ENCODE results near the gene HK1. TPM values are rescaled to one million over a fixed set of nuclear protein-coding genes. Genes with fewer than 3 reads are reported as not detected.

HK1 gene
- total and polyA plus RNA-seq, 2 experiments from 2014 or later, result 31.1 to 42.5 TPM

GRCh38 chr10:69318867-69319727 is 40.8 kb downstream of the HK1 start:
- Histone ChIP-seq H3K36me3 (replicated peaks; ENCODE audit: insufficient read depth, low read depth) (no peaks in the 10 kb centered on the region), H4K20me1 (ENCODE audit: insufficient read depth, poor library complexity, severe bottlenecking) (peaks cover 13% of the 10 kb centered on the region), H3K9me3 (ENCODE audit: low read depth) (no peaks in the 10 kb centered on the region), H3K4me3 (peak overlapping the region; percentile 98), H2AFZ (peak overlapping the region; percentile 72), H3K4me1 (ENCODE audit: insufficient read depth) (peaks cover 38% of the 10 kb centered on the region), H3K27me3 (no peaks in the 10 kb centered on the region), H3K79me2 (peaks cover 53% of the 10 kb centered on the region), H3K27ac (peak overlapping the region; percentile 79), H3K4me2 (peak overlapping the region; percentile 92), H3K9me2 (replicated peaks; ENCODE audit: insufficient read depth) (no peaks in the 10 kb centered on the region)
- WGBS (ENCODE audit: low lambda C conversion rate, missing lambda C conversion rate), result under 1% methylated on average over 60 of the region's 73 CpGs
- peak; percentile 71 for DNase-seq (ENCODE audit: low spot score)
- no peak for TF ChIP-seq EZH2 (IDR thresholded peaks at IDR 0.05; ENCODE audit: borderline replicate concordance)

- Histone ChIP-seq H3K27me3 (no peaks in the 10 kb centered on the region), H2AFZ (no peak overlapping the region), H3K27ac (peak overlapping the region; percentile 68), H4K20me1 (ENCODE audit: insufficient read depth, poor library complexity, severe bottlenecking) (peaks cover 17% of the 10 kb centered on the region), H3K4me2 (peak overlapping the region; percentile 92), H3K4me1 (ENCODE audit: insufficient read depth) (peaks cover 37% of the 10 kb centered on the region), H3K9me3 (ENCODE audit: low read depth) (no peaks in the 10 kb centered on the region), H3K79me2 (peaks cover 61% of the 10 kb centered on the region), H3K9me2 (replicated peaks; ENCODE audit: insufficient read depth) (no peaks in the 10 kb centered on the region), H3K4me3 (peak overlapping the region; percentile 98), H3K36me3 (replicated peaks; ENCODE audit: insufficient read depth, low read depth) (no peaks in the 10 kb centered on the region)
- TF ChIP-seq EZH2 (IDR thresholded peaks at IDR 0.05; ENCODE audit: borderline replicate concordance) (no peak), EZH2phosphoT487 (IDR thresholded peaks at IDR 0.05; ENCODE audit: low read depth, severe bottlenecking, unreplicated experiment) (no peak), CTCF (IDR thresholded peaks at IDR 0.05; ENCODE audit: poor library complexity) (no peak)
- no peak for DNase-seq (ENCODE audit: low spot score)
- WGBS (ENCODE audit: low lambda C conversion rate, missing lambda C conversion rate), result 83% methylated on average over 9 of the region's 9 CpGs
Observed at GRCh38 chr10:69319841-69320316, 41.6 kb downstream of the HK1 start.

- H3K9me3 ChIP-seq (ENCODE audit: low read depth), result no peaks in the 10 kb centered on the region
- H2AFZ ChIP-seq, result no peak overlapping the region
- peak overlapping the region; percentile 92 for H3K4me2 ChIP-seq
- peaks cover 30% of the 10 kb centered on the region for H3K4me1 ChIP-seq (ENCODE audit: insufficient read depth)
- peaks cover 20% of the 10 kb centered on the region for H4K20me1 ChIP-seq (ENCODE audit: insufficient read depth, poor library complexity, severe bottlenecking)
- 94% methylated on average over 3 of the region's 3 CpGs for WGBS (ENCODE audit: low lambda C conversion rate, missing lambda C conversion rate)
- no peaks in the 10 kb centered on the region for H3K36me3 ChIP-seq (replicated peaks; ENCODE audit: insufficient read depth, low read depth)
- H3K27ac ChIP-seq, result no peak overlapping the region
- TF ChIP-seq EZH2 (IDR thresholded peaks at IDR 0.05; ENCODE audit: borderline replicate concordance) (no peak), CTCF (IDR thresholded peaks at IDR 0.05; ENCODE audit: poor library complexity) (no peak), EZH2phosphoT487 (IDR thresholded peaks at IDR 0.05; ENCODE audit: low read depth, severe bottlenecking, unreplicated experiment) (no peak)
- peaks cover 67% of the 10 kb centered on the region for H3K79me2 ChIP-seq
- no peak overlapping the region for H3K4me3 ChIP-seq
- no peaks in the 10 kb centered on the region for H3K9me2 ChIP-seq (replicated peaks; ENCODE audit: insufficient read depth)
- H3K27me3 ChIP-seq, result no peaks in the 10 kb centered on the region
- DNase-seq (ENCODE audit: low spot score), result no peak
Observed at GRCh38 chr10:69320521-69320920, 42.2 kb downstream of the HK1 start.

- 95% methylated on average over 10 of the region's 10 CpGs for WGBS (ENCODE audit: low lambda C conversion rate, missing lambda C conversion rate)
- Histone ChIP-seq H3K9me2 (replicated peaks; ENCODE audit: insufficient read depth) (no peaks in the 10 kb centered on the region), H4K20me1 (ENCODE audit: insufficient read depth, poor library complexity, severe bottlenecking) (peaks cover 20% of the 10 kb centered on the region), H3K27ac (no peak overlapping the region), H3K36me3 (replicated peaks; ENCODE audit: insufficient read depth, low read depth) (no peaks in the 10 kb centered on the region), H3K4me2 (no peak overlapping the region), H3K27me3 (no peaks in the 10 kb centered on the region), H3K4me1 (ENCODE audit: insufficient read depth) (peaks cover 24% of the 10 kb centered on the region), H2AFZ (no peak overlapping the region), H3K4me3 (no peak overlapping the region), H3K79me2 (peaks cover 72% of the 10 kb centered on the region), H3K9me3 (ENCODE audit: low read depth) (no peaks in the 10 kb centered on the region)
- DNase-seq (ENCODE audit: low spot score), result no peak
- TF ChIP-seq EZH2 (IDR thresholded peaks at IDR 0.05; ENCODE audit: borderline replicate concordance) (no peak), CTCF (IDR thresholded peaks at IDR 0.05; ENCODE audit: poor library complexity) (no peak), EZH2phosphoT487 (IDR thresholded peaks at IDR 0.05; ENCODE audit: low read depth, severe bottlenecking, unreplicated experiment) (no peak)
Observed at GRCh38 chr10:69321039-69321715, 42.9 kb downstream of the HK1 start.

Data from hepatocyte (in vitro differentiated cells).